Suprapubic skin (tissue), 3 donors: ENCODE data around the gene FAM186B.

Source experiments
- EP300 ChIP-seq: sonication (generic); formaldehyde crosslinking; IDR thresholded peaks from one replicate; pipeline ENCODE4 v1.6.1; 2017; ENCODE audit warnings: antibody characterized with exemption
- TF ChIP-seq, protein P1 (sequence below), 2 donors: fragments of 200-600 bp in 1 of 2; fragments of 450-650 bp in 1 of 2; sonication (generic) in 1 of 2; IDR thresholded peaks; one replicate each; pipeline ENCODE4 v1.5.1; 2016 to 2019; ENCODE audit warnings: antibody characterized with exemption in 2 of 2, mild to moderate bottlenecking in 1 of 2, moderate library complexity in 1 of 2

DNA sequence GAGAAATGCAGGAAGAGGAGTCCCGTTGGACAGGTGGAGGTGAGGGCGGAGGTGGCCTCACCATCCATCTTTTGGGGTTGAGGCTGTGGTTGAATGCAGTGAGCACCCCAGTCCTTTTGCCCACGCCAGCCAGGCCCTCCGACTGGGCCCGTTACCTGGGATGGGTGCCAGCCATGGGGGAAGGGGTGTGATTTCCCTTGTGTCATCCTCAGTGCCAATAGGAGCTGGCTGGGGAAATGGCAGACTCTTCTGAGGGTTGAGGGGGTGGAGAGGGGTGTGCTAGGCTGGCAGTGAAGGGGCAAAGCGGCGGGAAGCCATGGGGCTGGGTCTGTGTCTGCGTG, 57.0 kb downstream of the FAM186B start:
- TF ChIP-seq, protein P1, sequence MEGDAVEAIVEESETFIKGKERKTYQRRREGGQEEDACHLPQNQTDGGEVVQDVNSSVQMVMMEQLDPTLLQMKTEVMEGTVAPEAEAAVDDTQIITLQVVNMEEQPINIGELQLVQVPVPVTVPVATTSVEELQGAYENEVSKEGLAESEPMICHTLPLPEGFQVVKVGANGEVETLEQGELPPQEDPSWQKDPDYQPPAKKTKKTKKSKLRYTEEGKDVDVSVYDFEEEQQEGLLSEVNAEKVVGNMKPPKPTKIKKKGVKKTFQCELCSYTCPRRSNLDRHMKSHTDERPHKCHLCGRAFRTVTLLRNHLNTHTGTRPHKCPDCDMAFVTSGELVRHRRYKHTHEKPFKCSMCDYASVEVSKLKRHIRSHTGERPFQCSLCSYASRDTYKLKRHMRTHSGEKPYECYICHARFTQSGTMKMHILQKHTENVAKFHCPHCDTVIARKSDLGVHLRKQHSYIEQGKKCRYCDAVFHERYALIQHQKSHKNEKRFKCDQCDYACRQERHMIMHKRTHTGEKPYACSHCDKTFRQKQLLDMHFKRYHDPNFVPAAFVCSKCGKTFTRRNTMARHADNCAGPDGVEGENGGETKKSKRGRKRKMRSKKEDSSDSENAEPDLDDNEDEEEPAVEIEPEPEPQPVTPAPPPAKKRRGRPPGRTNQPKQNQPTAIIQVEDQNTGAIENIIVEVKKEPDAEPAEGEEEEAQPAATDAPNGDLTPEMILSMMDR (IDR thresholded peaks at IDR 0.05), result no peak
- TF ChIP-seq EP300, result no peak
